Pancreas (tissue), 10 donors: Measurements from ENCODE around the gene TRIM47. TPM values are rescaled to one million over a fixed set of nuclear protein-coding genes. Genes with fewer than 3 reads are reported as not detected.

Source experiments
- ATAC-seq, 4 donors: fragments of 200-7000 bp; cut with Tn5 transposase; one replicate each; pipeline versions ENCODE4 v1.8.0 to v1.9.1; 2020; ENCODE audit warnings: mild to moderate bottlenecking in 4 of 4, moderate library complexity in 4 of 4
- DNase-seq, 6 donors: peaks; one replicate each; pipeline ENCODE4 v3.0.0-alpha.2; 2020
- FAIRE-seq: peaks from 2 replicates; lab custom pipeline; 2012; peaks lifted over from hg19 to GRCh38; lab: Jason Lieb, UNC
- H3K27ac ChIP-seq, 4 donors: fragments of 200-600 bp; sonication (generic); 1 replicate in 3 of 4; 2 replicates in 1 of 4; pipeline versions ENCODE4 v1.5.0 to v1.8.0; 2020
- H3K27me3 ChIP-seq, 4 donors: fragments of 200-600 bp; one replicate each; pipeline ENCODE4 v1.8.0; 2021
- H3K36me3 ChIP-seq, 3 donors: fragments of 200-600 bp; sonication (generic) in 1 of 3; one replicate each; pipeline versions ENCODE4 v1.5.0 to v1.8.0; 2020 to 2021
- H3K4me1 ChIP-seq, 3 donors: fragments of 200-600 bp; one replicate each; pipeline ENCODE4 v1.8.0; 2021
- H3K4me3 ChIP-seq, 4 donors: fragments of 200-600 bp; sonication (generic) in 2 of 4; one replicate each; pipeline versions ENCODE4 v1.5.0 to v1.8.0; 2020 to 2021
- H3K9me3 ChIP-seq, 4 donors: fragments of 200-600 bp; one replicate each; pipeline ENCODE4 v1.8.0; 2021
- whole genome bisulfite sequencing, 2 donors: extraction: QIAGEN DNeasy Blood & Tissue Kit; methylation state at CpG; one replicate each; pipeline ENCODE4 v1.1.7; 2013; 5-methylcytosine and 5-hydroxymethylcytosine counted together
- intact Hi-C, 3 donors: fragments of 100-400 bp; cut with DNase I; formaldehyde crosslinking; loops; one replicate each; pipeline versions ENCODE4 v1.11.1 to v1.14.2; 2022
- polyA plus RNA-seq, 2 donors: library from polyadenylated mRNA; stranded (reverse); fragments of 200-250 nt; gene quantifications; one replicate each; pipeline ENCODE4 v1.2.3, GENCODE V29; 2013
- total RNA-seq, 6 donors: library from RNA; stranded (reverse); fragmentation: NEBNext Ultra II Directional in 4 of 6; extraction: Animal tissue kit (Norgen Biotek cat#: 25700) in 4 of 6; gene quantifications; one replicate each; pipeline versions ENCODE4 v1.2.1 to v1.2.4, GENCODE V29; 2021 to 2023
- TF ChIP-seq, protein P1 (sequence below), 4 donors: fragments of 200-600 bp; sonication (generic) in 3 of 4; IDR thresholded peaks; one replicate each; pipeline versions ENCODE4 v1.5.0 to v1.8.0; 2021; ENCODE audit warnings: antibody characterized with exemption in 4 of 4
- donor health status: healthy with polysubstance abuse.
- donor health status: DM: no; HTN: no; CAD: no; lungs with moderate emphysema.
- donor health status: DM: no; HTN: no; CAD: no.
- donor health status: control.
- donor health status: control.
- donor health status: Bipolar disorder and iron deficiency.
- donor health status: DM: yes; HTN: yes; CAD: no.
- donor health status: DM: no; HTN: no; CAD: no.
- donor health status: DM: no; HTN: no; CAD: no.
- donor health status: DM: yes; HTN: yes; CAD: no.

Gene TRIM47
- total and polyA plus RNA-seq, 8 donors, result 4.2 to 58.2 (median 28.9) TPM

DNA sequence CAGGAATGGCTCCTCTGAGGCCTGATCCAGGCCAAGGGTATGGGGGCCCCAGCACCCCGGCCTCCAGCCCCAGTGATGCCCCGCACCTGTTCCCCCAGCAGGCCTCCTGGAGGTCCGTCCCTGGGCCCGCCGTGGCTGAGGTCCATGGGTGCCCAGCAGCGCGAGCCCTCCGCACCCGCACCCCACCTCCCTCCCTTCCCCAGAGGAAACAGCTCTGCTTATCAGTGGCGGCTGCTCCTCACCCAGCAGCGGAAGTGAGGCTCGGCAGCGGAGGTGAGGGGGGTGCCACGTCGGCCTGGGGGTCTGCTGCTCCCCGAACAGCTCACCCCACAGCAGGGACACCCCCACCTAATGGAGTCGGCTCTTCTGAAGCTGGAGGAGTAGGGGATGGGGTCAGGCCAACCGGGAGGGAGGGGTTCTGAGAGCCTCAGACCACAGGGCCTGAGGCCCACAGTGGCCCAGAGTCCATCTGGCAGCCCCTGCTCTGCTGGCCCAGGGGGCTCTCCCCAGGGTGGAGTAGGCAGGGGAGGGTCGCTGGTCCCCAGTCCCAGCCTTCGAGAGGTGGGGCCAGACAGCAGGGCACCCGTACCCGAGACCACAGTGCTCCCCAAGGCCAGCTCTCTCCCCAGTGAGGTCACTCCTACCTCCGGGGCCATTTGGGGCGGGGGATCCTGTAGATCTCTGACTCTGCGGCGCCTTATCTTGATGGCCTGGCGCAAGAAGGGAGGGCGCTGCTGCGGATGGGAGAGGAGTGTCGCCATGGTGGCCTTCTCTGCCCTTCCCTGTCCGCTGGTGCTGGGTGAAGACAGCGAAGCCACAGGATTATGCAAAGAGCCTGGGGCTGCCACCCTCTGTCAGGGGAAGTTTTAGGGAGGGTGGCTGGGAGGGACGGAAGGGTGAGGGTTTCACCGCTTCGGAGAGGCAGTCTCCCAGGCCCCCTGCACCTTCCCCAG, 34.5 kb downstream of the TRIM47 start, which contains the start of gene UNC13D:
Gene UNC13D (minus strand): TSS at position 828 of the 953 bp plus-strand sequence. CDS start 67 bp downstream, at position 761.
- peaks cover 39 to 43% (median 41%) of the 10 kb centered on the region in 3 donors for H3K4me1 ChIP-seq
- intact Hi-C loops, result no loop called here
- 59 to 67% methylated on average over 28 to 35 of the region's 35 CpGs for WGBS, 2 donors
- H3K36me3 ChIP-seq, result peaks cover 0 to 21% (median 2%) of the 10 kb centered on the region in 3 donors
- DNase-seq (peak in 4 of 6 donors; percentile 45 to 85 (median 60)), FAIRE-seq (no peak), ATAC-seq (peak in 1 of 4 donors; percentile 0)
- TF ChIP-seq, protein P1, sequence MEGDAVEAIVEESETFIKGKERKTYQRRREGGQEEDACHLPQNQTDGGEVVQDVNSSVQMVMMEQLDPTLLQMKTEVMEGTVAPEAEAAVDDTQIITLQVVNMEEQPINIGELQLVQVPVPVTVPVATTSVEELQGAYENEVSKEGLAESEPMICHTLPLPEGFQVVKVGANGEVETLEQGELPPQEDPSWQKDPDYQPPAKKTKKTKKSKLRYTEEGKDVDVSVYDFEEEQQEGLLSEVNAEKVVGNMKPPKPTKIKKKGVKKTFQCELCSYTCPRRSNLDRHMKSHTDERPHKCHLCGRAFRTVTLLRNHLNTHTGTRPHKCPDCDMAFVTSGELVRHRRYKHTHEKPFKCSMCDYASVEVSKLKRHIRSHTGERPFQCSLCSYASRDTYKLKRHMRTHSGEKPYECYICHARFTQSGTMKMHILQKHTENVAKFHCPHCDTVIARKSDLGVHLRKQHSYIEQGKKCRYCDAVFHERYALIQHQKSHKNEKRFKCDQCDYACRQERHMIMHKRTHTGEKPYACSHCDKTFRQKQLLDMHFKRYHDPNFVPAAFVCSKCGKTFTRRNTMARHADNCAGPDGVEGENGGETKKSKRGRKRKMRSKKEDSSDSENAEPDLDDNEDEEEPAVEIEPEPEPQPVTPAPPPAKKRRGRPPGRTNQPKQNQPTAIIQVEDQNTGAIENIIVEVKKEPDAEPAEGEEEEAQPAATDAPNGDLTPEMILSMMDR (IDR thresholded peaks at IDR 0.05), result no peak
- no peaks in the 10 kb centered on the region for H3K27me3 ChIP-seq
- H3K4me3 ChIP-seq, result peak within 1 kb of the TSS in 1 of 4 donors; percentile 33
- peak within 1 kb of the TSS; percentile 89 to 95 (median 92) for H3K27ac ChIP-seq
- H3K9me3 ChIP-seq, result no peaks in the 10 kb centered on the region

DNA sequence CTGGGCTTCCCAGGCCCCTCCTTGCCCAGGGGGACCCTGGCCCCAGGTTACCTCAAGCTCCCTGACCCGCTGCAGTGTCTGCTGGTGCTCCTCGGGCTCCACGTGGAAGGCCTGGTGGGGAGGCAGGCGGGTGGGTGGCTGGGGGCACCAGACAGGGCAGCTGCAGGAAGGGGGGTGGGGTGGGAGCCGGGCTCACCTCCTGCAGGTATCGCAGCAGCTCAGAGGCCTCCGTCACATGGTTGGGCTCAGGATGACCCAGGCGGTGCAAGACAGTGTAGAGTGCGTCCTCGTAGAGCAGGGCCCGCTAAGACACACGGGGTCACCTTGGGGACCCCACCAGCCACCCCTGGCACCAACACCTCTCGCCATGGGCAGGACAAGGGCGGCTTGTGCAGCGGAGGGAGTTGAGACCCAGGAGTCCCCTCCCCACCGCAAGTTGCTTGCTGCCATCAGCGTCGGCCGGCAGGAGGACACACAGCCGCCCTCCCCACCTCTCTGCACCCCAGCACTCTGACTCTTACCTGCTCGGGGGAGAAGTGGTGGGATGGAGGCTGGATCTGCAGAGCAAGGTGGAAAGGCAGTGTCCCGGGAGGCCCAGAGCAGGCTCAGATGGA, 35.3 kb downstream of the TRIM47 start:
- peak overlapping the region in 1 of 4 donors; percentile 33 for H3K4me3 ChIP-seq
- no peak for FAIRE-seq
- H3K36me3 ChIP-seq, result peaks cover 0 to 19% (median 2%) of the 10 kb centered on the region in 3 donors
- H3K27ac ChIP-seq, result peak overlapping the region; percentile 89 to 95 (median 92)
- no peaks in the 10 kb centered on the region for H3K9me3 ChIP-seq
- intact Hi-C loops, result no loop called here
- H3K27me3 ChIP-seq, result no peaks in the 10 kb centered on the region
- WGBS, 2 donors, result 81 to 86% methylated on average over 22 of the region's 22 CpGs
- DNase-seq, result peak in 1 of 6 donors; percentile 73
- ATAC-seq, result no peak
- TF ChIP-seq, protein P1 (IDR thresholded peaks at IDR 0.05), result no peak
- peaks cover 32 to 39% (median 34%) of the 10 kb centered on the region in 3 donors for H3K4me1 ChIP-seq

DNA sequence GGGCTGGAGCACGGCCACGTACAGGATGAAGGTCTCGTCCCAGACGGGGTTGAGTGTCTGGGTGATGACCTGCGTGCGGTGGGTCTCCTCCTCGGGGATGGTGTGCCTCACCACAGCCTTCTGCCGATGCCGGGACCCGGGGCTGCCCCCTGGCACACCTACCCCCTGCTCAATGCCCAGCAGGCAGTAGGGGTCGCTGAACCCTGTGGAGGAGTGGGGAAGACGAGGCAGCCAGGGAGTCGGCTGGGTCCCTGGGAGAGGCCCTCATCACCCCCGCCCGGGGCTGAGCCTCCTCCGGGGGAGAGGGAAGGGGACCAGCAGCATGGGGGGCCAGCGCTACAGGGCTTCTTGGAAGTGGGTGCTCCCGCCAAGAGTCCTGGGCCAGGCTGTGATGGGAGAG, 36.0 kb downstream of the TRIM47 start:
- Histone ChIP-seq H3K9me3 (no peaks in the 10 kb centered on the region), H3K4me3 (no peak overlapping the region), H3K4me1 (peaks cover 26 to 33% (median 28%) of the 10 kb centered on the region in 3 donors), H3K36me3 (peaks cover 0 to 13% (median 0%) of the 10 kb centered on the region in 3 donors), H3K27ac (no peak overlapping the region), H3K27me3 (no peaks in the 10 kb centered on the region)
- no peak for FAIRE-seq
- WGBS, 2 donors, result 89 to 92% methylated on average over 18 of the region's 18 CpGs
- intact Hi-C loops, result no loop called here
- no peak for ATAC-seq
- TF ChIP-seq, protein P1 (IDR thresholded peaks at IDR 0.05), result no peak
- peak in 1 of 6 donors; percentile 81 for DNase-seq

DNA sequence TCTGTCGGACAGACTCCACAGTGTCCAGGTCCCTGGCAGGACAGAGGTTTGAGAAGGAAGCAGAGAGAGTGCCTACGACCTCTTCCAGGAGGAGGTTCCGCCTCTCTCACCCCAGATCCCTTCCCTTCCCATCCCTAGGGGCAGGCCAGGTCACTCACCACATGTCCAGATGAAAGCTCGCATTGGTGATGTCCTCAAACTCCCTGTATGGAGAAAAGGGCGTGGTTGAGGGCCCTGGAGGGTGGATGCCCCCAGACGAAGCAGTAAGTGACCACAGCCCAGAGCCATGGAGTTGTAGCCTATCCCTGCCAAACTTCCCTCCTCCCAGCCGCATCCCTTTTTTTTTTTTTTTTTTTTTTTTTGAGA, 37.6 kb downstream of the TRIM47 start:
- TF ChIP-seq, protein P1 (IDR thresholded peaks at IDR 0.05), result no peak
- FAIRE-seq (no peak), ATAC-seq (no peak), DNase-seq (no peak)
- no peaks in the 10 kb centered on the region for H3K36me3 ChIP-seq
- no peak overlapping the region for H3K4me3 ChIP-seq
- no peak overlapping the region for H3K27ac ChIP-seq
- no peaks in the 10 kb centered on the region for H3K9me3 ChIP-seq
- intact Hi-C loops, result no loop called here
- H3K4me1 ChIP-seq, result peaks cover 10 to 16% (median 12%) of the 10 kb centered on the region in 3 donors
- H3K27me3 ChIP-seq, result no peaks in the 10 kb centered on the region
- 74 to 75% methylated on average over 7 of the region's 7 CpGs for WGBS, 2 donors
